ENCODE measurements around the gene CGB8.

DNA sequence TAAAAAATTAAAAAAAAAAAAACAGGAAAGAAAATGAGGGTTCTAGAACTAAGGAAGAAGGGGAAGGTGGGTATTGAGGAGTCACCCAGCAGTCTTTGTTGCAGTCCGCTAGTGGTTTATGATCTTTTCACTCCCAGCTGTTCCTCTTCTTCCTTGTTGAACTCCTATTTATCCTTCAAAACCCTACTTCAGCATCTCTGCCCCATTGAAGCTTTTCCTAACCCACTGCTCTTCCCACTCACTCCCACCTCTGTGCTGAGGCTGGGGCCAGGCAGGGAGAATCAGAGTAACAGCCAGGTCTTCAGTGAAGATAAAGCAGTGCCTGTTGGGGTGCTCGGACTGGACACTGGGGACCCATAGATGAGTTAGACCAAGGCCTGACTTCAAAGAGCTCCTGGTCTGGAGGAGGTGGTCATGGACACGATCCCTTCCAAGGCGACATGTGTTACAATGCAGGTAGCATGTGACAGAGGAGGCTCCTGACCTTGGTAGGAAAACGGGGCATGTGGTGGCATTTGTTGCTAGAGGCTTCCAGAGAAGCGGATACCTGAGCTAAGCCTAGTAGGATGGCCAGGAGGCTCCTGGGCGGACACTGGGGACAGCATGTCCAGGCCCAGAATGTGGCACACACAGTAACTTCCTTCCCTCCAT is 43.8 kb downstream of the CGB8 start:
- TF ChIP-seq, protein P1, sequence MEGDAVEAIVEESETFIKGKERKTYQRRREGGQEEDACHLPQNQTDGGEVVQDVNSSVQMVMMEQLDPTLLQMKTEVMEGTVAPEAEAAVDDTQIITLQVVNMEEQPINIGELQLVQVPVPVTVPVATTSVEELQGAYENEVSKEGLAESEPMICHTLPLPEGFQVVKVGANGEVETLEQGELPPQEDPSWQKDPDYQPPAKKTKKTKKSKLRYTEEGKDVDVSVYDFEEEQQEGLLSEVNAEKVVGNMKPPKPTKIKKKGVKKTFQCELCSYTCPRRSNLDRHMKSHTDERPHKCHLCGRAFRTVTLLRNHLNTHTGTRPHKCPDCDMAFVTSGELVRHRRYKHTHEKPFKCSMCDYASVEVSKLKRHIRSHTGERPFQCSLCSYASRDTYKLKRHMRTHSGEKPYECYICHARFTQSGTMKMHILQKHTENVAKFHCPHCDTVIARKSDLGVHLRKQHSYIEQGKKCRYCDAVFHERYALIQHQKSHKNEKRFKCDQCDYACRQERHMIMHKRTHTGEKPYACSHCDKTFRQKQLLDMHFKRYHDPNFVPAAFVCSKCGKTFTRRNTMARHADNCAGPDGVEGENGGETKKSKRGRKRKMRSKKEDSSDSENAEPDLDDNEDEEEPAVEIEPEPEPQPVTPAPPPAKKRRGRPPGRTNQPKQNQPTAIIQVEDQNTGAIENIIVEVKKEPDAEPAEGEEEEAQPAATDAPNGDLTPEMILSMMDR (IDR thresholded peaks at IDR 0.05) = no peak
- TF ChIP-seq POLR2A (IDR thresholded peaks at IDR 0.05) = no peak
- no peak for TF ChIP-seq POLR2AphosphoS5 (IDR thresholded peaks at IDR 0.05)
